8988T (cell line): ENCODE results near the gene HYAL3.

ENCODE experiments used
- DNase-seq: peaks from one replicate; pipeline ENCODE4 v3.0.0; 2011

Gene HYAL3, protein sequence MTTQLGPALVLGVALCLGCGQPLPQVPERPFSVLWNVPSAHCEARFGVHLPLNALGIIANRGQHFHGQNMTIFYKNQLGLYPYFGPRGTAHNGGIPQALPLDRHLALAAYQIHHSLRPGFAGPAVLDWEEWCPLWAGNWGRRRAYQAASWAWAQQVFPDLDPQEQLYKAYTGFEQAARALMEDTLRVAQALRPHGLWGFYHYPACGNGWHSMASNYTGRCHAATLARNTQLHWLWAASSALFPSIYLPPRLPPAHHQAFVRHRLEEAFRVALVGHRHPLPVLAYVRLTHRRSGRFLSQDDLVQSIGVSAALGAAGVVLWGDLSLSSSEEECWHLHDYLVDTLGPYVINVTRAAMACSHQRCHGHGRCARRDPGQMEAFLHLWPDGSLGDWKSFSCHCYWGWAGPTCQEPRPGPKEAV

DNA sequence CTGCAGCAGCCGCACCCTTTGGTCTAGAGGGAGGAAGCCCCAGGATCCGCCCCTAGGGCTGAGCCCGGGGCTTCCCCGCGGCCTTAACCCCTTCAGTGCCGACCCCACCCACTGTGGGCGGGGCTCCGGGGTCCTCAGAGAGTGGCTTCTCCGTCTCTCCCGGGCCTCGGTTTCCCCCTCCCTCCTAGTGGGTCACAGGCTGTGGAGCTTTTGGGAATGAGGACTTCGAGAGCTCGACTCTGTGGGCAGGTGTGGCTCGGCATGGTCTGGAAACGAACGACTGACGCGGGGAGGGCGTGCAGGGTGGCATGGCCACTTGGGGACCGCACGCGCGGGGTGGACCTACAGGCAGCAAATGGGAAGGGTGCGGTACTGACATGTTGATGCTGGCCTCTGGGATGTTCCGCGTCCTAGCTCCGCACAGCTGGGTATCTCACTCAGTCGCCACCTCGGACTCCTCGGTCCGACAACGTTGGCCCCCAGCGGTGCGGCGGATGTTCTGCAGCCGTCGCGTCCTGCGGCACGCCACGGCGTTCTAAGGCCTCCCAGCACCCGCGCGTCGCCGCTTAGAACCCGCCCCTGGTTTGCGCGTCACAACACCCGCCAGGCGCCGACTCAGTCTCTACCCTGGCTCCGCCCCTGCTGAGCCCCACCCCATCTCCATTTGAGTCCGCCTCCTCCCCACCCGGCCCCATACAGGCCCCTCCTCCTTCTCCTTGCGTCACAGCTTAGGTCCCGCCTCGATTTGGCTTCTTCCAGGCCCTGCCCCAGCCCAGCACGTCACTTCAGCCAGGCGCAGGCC is at the start of gene HYAL3, which contains the start of gene NAA80:
Gene HYAL3 (minus strand): TSS at position 570 of the 802 bp plus-strand sequence. CDS start 3,803 bp downstream, outside the sequence.
Gene NAA80 (minus strand): TSS at position 570 of the 802 bp plus-strand sequence. CDS start 1,942 bp downstream, outside the sequence.
- DNase-seq: peak; percentile 99

DNA sequence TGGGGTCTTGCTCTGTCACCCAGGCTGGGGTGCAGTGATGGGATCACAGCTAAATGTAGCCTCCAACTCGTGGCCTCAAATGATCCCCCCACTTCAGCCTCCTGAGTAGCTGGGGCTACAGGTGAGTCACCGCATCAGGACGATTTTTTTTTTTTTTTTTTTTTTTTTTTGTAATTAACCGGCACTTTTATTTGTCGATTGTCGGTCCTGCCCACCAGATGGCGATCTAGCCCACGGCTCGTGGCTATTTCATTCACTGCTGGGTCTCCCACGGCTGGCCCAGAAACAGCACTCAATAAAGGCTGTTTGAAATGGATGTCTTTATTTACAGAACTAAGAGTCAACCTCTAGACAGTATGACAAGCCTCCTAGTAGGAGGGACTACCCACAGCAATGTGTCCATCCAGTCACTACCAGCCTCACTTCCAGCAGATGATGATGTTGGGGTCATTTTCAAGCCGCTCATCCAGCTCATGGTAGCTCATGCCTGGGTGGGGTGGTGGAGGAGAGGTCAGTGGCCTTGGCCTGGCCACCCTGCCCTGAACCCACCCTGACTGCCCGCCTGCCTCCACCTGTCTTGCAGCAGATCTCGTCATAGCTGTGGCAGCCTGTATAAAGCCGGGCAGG is 48.1 kb upstream of the HYAL3 start:
- DNase-seq: peak; percentile 77

DNA sequence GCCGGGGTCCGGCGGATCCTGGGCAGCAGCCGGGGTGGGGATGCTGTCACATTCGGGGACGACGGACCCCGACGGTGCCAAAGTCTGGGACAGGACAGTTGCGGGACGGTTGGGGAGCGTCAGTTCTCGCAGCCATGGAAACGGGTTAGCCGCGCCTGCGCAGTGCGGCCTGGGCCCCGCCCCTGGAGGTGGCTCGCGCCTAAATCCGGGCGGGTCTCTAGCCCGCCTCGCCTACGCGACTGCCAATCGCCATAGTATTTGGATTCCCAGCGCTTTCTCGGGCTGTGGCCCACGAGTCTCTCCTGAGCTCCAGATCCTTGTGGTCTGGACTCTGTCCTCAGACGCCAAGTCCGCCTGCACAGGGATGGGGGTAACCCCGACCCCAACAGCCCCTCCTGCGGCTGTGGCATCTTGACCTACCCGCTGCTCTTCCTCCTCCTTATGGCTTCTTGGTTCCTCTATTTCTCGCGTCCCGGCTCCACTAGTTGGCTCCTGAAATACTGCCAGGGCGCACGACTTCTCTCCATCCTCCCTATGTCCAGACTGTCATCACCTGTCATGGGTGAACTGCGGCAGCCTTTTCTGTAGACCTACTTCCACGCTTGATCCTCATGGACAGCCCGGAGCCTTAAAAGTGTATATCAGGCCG is 46.5 kb upstream of the HYAL3 start, which contains the start of gene ZMYND10:
Gene ZMYND10 (minus strand): TSS at position 147 of the 649 bp plus-strand sequence. CDS start 153 bp downstream, outside the sequence.
- no peak for DNase-seq

DNA sequence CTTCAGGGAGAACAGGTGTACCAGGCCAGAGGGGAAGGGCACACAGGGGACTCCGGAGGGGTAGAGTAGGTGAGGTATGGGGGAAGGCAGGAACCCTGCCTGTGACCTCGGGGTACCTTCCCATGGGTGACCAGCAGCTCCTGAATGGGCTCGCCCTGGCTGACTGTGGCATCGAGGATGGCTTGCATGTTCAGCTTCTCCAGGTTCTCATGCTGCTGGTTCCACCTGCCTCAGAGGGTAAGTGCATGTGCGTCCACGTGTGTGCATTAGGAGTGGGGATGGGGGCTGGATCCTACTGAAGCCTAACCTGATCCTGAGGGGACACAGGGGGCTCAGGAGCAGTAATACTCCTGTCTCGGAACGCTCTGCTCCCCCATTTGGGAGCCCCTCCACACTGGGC is 45.8 kb upstream of the HYAL3 start:
- no peak for DNase-seq

DNA sequence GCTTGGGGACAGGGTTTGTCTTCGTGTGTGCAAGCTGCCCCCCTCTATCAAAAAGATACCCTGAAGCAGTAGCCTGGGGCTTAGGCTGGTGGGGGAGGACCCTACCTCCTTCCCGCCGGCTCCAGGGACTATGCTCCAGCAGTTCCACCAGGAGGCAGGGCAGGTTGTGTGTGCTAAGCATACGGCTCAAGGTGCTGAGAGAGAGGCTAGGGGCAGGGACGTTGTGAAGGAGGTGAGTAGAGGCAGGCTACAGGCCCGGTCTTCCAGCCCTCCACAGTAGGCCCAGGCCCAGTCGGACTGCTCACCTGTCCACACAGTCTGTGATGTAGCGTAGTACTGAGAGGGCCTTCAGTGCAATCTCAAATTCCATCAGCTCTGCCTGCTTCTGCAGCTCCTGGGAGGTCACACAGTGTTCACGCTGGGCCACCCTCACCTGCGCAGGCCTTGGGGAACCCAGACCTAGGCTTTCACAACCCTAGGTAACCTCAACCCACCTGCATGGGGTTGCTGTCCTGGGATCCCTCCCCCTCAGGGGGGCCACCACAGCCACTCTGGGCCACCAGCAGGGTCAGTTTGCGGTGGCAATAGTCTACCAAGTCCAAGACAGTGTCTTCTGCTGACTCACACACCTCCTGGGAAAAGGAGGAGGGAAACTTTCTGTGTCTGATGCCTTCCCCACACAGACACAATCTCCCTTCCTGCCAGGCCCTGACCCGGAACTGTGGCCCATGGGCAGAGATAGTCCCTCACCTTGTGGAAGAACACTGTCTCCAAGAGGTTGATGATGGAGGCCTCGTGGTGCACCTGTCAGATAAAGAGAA is 43.8 kb upstream of the HYAL3 start:
- no peak for DNase-seq

DNA sequence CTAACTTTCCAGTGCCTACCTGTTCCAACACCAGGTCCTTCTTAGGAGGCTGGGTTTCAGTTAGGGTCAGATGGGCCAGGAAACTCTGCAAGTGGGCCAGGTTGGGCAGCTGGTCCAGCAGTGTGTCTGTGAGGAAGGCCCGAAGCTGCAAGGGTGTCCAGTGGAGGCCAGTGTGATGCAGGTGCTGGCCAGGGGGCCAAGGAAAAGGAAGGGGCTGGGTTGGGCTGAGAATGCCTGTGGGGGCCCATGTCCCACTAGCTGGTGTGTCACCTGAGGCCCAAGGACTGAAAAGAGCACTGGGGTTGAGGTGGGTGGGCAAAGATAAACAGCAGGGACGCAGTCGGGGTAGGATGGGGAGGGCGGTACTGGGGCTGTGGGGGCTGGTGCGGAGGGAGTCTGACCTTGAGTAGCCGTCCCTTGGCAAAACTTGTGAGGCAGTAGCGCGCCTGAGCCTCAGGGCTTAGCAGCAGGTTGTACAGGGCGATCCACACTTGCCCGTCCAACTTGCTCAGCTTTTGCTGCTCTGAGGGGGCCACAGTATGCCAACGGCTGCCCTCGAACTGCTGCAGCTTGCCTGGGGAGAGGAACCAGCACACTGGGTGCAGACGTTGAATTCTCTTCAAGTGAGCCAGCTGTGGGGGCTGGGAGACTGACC is 42.9 kb upstream of the HYAL3 start:
- no peak for DNase-seq

DNA sequence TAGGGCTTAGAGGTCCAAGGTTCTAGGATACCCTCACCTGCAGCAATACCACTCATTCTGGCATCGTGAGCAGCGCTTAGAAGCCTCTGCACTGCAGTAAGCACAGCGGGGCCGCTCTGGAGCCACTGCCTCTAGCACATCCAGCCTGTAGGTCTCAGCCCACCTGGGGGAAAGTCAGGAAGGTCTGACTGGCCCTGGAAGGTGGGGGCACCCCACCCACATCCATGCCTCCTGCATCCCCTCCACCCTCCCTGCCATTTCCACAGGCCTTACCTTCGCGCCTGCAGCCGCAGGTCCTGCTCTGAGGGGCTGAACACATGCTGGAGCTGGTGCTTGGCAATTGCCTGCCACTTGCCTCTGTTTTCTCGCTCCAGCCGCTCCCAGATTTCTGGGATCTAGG is 42.3 kb upstream of the HYAL3 start:
- no peak for DNase-seq

DNA sequence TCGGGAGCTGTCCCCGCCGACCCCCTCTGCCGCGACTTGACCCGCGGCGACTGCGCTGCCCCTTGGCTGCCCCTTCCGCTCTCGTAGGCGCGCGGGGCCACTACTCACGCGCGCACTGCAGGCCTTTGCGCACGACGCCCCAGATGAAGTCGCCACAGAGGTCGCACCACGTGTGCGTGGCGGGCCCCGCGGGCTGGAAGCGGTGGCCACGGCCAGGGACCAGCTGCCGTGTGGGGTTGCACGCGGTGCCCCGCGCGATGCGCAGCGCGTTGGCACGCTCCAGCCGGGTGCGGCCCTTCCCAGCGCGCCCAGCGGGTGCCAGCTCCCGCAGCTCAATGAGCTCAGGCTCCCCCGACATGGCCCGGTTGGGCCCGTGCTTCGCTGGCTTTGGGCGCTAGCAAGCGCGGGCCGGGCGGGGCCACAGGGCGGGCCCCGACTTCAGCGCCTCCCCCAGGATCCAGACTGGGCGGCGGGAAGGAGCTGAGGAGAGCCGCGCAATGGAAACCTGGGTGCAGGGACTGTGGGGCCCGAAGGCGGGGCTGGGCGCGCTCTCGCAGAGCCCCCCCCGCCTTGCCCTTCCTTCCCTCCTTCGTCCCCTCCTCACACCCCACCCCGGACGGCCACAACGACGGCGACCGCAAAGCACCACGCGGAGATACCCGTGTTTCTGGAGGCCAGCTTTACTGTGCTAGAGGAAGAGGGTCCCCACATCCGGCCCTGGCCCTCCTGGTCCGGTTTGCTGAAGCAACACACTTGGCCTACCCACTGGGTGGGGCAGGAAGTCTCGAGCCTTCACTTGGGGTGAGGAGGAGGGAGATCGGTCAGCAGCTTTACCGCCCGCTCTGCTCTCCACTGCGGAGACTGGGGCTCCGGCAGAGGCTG is 41.5 kb upstream of the HYAL3 start, which contains the start of gene RASSF1:
Gene RASSF1 (minus strand): TSS at position 389 of the 882 bp plus-strand sequence. CDS start 31 bp downstream, at position 358.
- no peak for DNase-seq

DNA sequence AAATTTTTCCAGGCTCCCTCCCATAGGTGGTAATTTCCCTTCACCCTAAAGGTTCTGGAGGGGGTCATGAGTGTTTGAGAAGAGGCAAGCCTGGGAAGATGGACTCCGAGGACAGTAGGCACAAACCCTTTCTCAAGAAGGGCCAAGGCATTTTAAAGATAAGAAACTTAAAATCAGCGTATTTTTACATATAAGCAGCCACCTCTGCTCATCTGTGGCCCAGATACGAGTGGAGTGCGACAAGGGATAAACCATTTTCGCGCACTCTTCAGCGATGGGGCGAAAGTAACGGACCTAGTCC is 40.9 kb upstream of the HYAL3 start:
- no peak for DNase-seq

DNA sequence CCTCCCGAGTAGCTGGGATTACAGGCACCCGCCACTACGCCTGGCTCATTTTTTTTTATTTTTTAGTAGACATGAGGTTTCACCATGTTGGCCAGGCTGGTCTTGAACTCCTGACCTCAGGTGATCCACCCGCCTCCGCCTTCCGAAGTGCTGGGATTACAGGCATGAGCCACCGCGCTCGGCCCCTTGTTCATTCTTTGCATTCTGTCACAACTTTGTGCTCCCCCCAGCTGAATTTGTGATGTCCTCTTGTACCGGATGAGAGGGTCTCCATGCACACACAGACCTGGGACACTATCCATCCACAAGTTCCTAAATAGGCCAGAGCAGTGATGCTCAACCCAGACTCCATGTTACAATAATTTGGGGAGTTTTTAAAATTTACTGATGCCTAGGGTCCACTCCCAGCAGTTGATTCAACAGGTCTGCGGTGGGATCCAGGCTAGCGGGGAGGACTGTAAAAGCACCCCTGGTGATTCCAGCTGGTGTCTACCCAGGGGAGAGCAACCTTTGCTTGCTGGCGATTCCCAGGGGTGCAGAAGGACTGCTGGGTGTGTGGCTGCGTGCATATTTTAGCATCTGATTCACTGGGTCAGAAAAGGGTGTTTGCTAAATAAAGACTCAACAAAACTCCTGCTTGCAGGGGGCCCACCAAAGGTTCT is 40.4 kb upstream of the HYAL3 start:
- no peak for DNase-seq

DNA sequence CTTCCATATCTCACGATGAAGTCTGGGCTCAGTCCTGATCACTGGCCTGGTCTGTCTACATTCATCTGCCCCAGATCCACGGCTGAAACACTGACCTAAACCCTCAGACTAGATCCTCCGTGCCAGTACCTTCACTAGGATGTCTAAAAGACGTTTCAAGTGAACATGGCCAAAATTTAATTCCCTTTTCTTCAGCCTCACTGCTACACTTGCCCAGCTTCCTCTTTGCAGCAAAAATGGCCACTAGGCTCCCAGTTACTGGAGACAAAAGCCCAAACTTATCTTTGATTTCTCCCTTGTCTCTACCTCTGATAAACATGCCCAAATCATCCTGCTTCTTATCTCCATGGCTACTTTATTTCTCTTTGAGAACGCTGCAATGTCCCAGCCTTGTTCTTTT is 39.8 kb upstream of the HYAL3 start:
- DNase-seq: no peak

DNA sequence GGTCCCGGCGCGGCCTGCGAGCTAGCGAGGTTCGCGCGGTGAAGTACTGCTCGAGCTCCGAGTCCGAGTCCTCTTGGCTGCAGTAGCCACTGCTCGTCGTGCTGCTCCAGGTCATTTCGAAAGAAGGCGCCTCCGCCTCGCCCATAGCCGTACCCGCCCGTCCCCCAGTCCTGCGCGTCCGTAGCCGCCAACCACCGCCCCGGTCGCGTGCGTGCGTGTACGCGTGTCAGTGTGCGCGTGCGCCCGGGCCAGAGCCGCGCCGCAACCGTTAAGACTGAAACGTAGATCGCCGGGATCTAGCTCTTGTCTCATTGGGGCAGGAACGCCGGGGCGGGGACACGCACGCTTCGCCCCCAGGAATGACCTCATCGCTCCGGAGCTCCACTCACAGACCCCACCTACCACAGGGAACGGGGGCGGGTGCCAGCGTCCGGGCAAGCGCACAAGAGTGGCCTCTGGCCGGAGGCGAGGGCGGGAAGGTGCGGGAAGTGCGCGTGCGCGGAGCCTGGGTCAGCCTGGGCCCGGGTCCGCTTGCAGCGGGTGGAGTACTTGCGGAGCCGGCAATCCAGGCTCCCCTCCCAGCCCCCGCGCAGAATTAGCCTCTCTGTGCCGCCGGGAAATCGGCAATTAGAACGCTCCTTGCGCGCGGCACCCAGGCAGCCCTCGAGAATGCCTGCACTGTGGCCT is 38.1 kb upstream of the HYAL3 start:
- DNase-seq: peak; percentile 100

DNA sequence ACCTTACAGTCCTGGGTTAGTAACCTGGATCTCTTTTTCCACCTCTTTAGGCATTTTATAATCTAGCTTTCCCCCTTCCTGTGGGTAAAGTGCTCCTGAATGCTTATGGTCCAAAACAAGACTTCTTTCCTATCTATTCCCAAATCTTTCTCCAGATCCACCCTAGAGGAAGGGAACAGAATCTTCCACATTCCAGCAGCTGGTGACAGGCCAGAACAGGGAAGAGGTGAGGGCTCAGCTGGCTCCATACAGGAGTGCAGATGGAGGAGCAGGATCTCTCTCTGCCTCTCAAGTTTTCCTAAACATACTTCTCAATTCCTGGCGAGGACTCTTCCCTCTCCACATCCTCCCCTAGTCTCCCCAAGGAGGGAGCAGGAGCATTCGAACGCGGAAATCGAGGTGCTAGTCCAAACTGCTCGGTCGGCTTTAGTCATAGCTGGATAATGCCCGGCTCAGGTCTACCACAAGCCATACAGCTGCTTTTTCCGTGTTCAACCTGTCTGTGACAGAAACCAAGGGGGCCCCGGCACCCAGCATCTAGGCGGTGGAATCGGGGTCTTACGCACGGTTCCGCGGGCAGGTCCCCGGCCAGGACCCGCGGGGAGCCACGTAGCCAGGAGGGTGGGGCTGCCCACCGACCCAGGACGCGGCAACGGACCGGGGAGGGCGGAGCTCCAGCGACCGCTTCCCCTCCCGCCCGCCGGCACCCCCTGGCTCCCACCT is 37.4 kb upstream of the HYAL3 start:
- DNase-seq: peak; percentile 79

DNA sequence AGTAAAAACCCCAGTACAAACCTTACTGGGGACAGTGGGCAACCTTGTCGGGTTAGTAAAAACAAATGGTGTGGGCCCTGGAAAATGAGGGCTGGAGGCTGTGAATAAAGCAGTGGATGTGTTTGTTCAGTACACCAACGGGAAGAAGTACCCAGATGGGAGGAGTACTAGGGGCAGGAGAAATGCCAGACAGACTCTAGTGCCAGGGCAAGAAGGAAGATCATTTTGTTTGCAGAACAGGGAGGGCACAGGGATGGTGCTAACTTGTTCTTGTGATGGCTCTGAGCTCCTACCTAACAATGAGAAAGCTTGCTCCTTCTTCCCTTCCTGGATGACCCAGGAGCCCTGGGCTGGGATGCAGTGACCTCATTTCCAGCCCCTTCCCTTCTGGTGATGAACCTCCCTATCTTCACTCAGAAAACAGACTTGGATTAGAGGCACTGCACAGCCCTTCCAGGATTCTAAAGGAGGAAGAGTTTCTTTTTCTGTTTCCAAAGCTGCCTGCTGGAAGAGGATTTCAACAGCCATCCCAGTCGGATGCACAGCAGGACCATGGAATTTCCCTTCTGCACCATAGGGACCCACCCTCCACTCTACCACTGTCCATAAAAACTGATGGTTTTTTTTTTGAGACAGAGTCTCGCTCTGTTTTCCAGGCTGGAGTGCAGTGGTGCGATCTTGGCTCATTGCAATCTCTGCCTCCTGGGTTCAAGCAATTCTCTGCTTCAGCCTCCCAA is 35.3 kb upstream of the HYAL3 start:
- no peak for DNase-seq

DNA sequence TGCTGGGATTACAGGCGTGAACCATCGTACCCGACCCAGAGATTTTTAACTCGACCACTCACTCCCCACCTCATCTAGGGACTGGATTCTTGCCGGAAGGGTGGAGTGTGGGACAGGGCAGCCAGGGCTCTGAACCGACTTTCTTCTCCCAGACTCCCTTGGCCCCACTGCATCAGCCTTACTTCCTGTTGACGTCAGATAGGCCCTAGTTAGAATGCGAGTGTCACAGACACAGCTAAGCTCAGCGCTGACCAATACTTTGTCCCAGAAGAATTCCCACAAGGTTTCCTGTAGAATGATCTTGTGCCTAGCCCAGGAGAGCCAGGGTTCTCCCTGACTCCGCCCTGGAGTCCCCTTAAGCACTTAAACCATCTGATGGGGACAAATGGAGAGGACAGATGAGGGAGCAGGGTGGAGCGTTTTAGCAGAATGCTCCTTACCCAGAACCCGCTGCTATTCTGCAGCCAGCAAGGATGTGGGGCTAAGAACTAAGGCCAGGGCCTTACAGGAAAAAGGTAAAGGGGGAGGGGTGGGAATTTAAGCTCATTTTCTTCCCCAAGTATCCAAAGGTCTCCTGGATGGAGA is 34.6 kb upstream of the HYAL3 start:
- DNase-seq: no peak

DNA sequence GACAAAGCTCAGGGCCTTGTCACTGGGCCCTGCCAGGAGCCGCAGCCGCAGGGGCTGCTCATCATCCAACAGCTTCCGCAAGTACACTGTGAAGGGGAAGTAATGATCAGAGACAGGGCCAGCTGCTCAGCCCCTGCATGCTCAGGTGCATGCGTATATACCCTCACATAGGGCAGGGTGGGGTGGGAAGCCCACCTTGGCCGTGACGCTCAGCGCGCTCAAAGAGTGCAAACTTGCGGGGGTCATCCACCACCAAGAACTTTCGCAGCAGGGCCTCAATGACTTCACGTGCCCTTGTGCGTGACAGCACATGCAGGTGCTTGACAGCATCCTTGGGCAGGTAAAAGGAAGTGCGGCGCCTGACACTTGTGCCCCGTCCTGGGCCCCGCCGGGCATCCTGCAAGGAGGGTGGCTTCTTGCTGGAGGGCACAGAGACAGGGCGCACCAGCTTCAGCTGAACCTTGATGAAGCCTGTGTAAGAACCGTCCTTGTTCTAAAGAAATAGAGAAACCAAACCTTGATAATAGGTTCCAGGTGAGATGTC is 32.2 kb upstream of the HYAL3 start:
- DNase-seq: no peak

DNA sequence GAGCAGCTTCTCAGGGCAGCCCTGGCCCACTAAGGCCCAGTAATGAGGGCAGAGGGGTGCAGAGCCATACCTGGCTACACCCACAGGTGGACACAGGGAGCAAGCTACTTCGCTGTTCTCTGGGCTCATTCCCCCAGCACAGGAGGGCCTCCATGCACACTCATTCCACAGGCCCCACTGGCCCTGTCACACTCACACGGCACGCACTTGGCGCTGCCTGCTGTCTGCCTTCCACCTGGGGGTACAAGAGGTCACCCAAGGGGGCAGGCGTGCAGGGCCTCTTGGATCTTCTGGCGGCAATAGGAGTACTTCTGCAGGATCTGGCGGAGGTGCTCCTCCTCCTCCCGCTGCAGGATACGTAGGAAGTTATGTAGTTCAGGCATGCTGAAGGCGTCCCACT is 31.1 kb upstream of the HYAL3 start:
- no peak for DNase-seq
